Heart right ventricle (tissue), 16 donors: ENCODE results near the gene IFI27. TPM values are rescaled to one million over a fixed set of nuclear protein-coding genes. Genes with fewer than 3 reads are reported as not detected.

Experiments
- ATAC-seq, 8 donors: fragments of 200-7000 bp; cut with Tn5 transposase; one replicate each; pipeline ENCODE4 v1.9.1; 2020; ENCODE audit warnings: mild to moderate bottlenecking in 8 of 8, moderate library complexity in 8 of 8, moderate number of reproducible peaks in 1 of 8
- DNase-seq, 2 donors: peaks; one replicate each; pipeline ENCODE4 v3.0.0-alpha.2; 2020
- H3K27ac ChIP-seq, 10 donors: fragments of 200-600 bp; sonication (generic) in 2 of 10; one replicate each; pipeline versions ENCODE4 v1.5.0 to v1.8.0; 2020 to 2022; ENCODE audit warnings: mild to moderate bottlenecking in 3 of 10
- H3K27me3 ChIP-seq, 7 donors: fragments of 200-600 bp; one replicate each; pipeline ENCODE4 v1.8.0; 2021 to 2022; ENCODE audit warnings: mild to moderate bottlenecking in 2 of 7
- H3K36me3 ChIP-seq, 9 donors: fragments of 200-600 bp; sonication (generic) in 1 of 9; one replicate each; pipeline versions ENCODE4 v1.5.0 to v1.8.0; 2020 to 2022; ENCODE audit warnings: mild to moderate bottlenecking in 2 of 9
- H3K4me1 ChIP-seq, 9 donors: fragments of 200-600 bp; sonication (generic) in 1 of 9; one replicate each; pipeline versions ENCODE4 v1.5.0 to v1.8.0; 2020 to 2022; ENCODE audit warnings: mild to moderate bottlenecking in 4 of 9
- H3K4me3 ChIP-seq, 10 donors: fragments of 200-600 bp; sonication (generic) in 2 of 10; one replicate each; pipeline versions ENCODE4 v1.5.0 to v1.8.0; 2020 to 2022; ENCODE audit warnings: mild to moderate bottlenecking in 7 of 10, moderate library complexity in 2 of 10
- H3K9me3 ChIP-seq, 11 donors: fragments of 200-600 bp in 10 of 11; sonication (generic) in 2 of 11; one replicate each; pipeline versions ENCODE4 v1.5.0 to v1.8.0; 2013 to 2022; ENCODE audit warnings: mild to moderate bottlenecking in 2 of 11, control low read depth in 1 of 11, moderate library complexity in 1 of 11
- CTCF ChIP-seq, 9 donors: fragments of 200-600 bp; sonication (generic) in 2 of 9; IDR thresholded peaks; one replicate each; pipeline versions ENCODE4 v1.5.0 to v1.8.0; 2021 to 2022; ENCODE audit warnings: antibody characterized with exemption in 9 of 9, mild to moderate bottlenecking in 5 of 9, moderate library complexity in 1 of 9
- WGBS, 2 donors: extraction: QIAGEN DNeasy Blood & Tissue Kit; methylation state at CpG; one replicate each; pipeline ENCODE4 v1.1.7; 2013; ENCODE audit warnings: inconsistent platforms in 1 of 2; 5-methylcytosine and 5-hydroxymethylcytosine counted together
- intact Hi-C, 10 donors: fragments of 100-400 bp; cut with DNase I; formaldehyde crosslinking; loops; one replicate each; pipeline versions ENCODE4 v1.11.1 to v1.14.2; 2022
- polyA plus RNA-seq, 2 donors: library from polyadenylated mRNA; stranded (reverse); fragments of 200-250 nt; gene quantifications; one replicate each; pipeline ENCODE4 v1.2.3, GENCODE V29; 2013
- total RNA-seq, 10 donors: library from RNA; stranded (reverse); fragmentation: NEBNext Ultra II Directional in 3 of 10; extraction: Animal tissue kit (Norgen Biotek cat#: 25700) in 3 of 10; gene quantifications; one replicate each; pipeline versions ENCODE4 v1.2.1 to v1.2.4, GENCODE V29; 2021 to 2023
- donor health status: Arrhythmogenic right ventricular cardiomyopathy.
- donor health status: ischemic (EF 13 %, LVEDD 7.1; RV severe dilation, severe dysfunction).
- donor health status: healthy with polysubstance abuse.
- donor health status: DM: no; HTN: yes; CAD: no.
- donor health status: DM: no; HTN: no; CAD: no.
- donor health status: ischemic (EF 25% LVEDD 6.9; RV normal size, moderate dysfunction).
- donor health status: ischemic (EF 25% LVEDD 5.7; RV mildly dilated, moderate dysfunction).
- donor health status: healthy.
- donor health status: DM: yes; HTN: yes; CAD: no.
- donor health status: Ischemic cardiomyopathy.
- donor health status: ischemic (EF 35%, LVEDD 5.7; RV mildly dilated, moderate dysfunction).
- donor health status: nonischemic (EF 11% LVEDD 7.7; RV severe dilation, severe dysfunction).
- donor health status: DM: yes; HTN: yes; CAD: no.
- donor health status: PGD.
- donor health status: ischemic (EF 29% LVEDD 5.4; RV normal size, mild dysfunction).
- donor health status: nonischemic (EF 23%, LVEDD 6.1; RV moderate dilation, normal function).

IFI27 gene
- total and polyA plus RNA-seq, 12 donors = 76.5 to 721 (median 174) TPM

DNA sequence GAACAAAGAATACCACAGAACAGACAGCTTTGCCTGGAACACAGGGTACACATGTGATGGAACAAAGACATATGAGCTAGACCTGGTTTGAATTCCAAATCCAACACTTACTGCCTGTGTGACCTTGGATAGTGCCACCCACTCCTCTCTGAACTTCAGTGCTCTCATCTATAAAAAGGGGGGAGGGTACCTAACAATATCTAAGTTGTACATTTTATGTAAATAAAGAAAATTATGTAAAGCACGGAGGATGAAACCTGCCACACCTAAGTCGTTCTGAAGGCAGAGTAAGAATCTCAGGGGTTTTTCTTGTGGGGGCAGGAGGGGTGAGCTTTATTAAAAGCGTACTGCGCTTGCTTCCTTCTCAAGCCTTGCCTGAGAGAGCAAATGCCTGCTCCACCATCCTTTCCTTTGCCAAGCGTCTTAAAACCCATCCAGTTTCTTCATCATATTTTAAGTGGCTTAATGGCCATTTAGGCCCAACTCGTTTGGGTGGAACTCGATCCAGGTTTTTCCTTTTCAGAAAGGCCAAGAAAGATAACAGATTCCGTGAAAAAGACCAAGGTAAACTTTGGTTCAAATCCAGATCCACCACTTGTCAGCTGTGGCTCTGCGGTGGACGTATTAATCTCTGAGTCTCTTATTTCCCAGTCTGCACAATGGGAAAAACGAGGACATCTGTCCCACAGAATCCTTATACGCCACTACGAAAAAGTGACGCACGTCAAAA is 30.5 kb upstream of the IFI27 start:
- peaks cover 0 to 44% (median 10%) of the 10 kb centered on the region in 9 donors for H3K36me3 ChIP-seq
- H3K4me3 ChIP-seq = peak overlapping the region; percentile 71 to 99 (median 97)
- H3K27me3 ChIP-seq = no peaks in the 10 kb centered on the region
- ATAC-seq (peak in 2 of 8 donors; percentile 29 to 31), DNase-seq (no peak)
- peaks cover 0 to 14% (median 3%) of the 10 kb centered on the region in 11 donors for H3K9me3 ChIP-seq
- intact Hi-C loops = loop anchor here in 5 of 10 donors (2.0 to 5.0 kb wide), 7 partner anchors 29 to 57 kb away; partner anchors contain the start of genes OTUB2 (in 2 of the 5), IFI27 (in 1 of the 5) and IFI27L2 (in 1 of the 5)
- H3K27ac ChIP-seq = peak overlapping the region; percentile 61 to 96 (median 92)
- WGBS, 2 donors = 2 to 3% methylated on average over 15 of the region's 15 CpGs
- TF ChIP-seq CTCF (IDR thresholded peaks at IDR 0.05) = no peak
- peaks cover 10 to 62% (median 57%) of the 10 kb centered on the region in 9 donors for H3K4me1 ChIP-seq

- intact Hi-C loops = loop anchor here in 4 of 10 donors (2.0 to 5.0 kb wide), 5 partner anchors 28 to 56 kb away; partner anchors contain the start of genes OTUB2 (in 2 of the 4), IFI27 (in 1 of the 4) and IFI27L2 (in 1 of the 4)
- ATAC-seq (peak; percentile 99 to 100 (median 100)), DNase-seq (peak; percentile 97)
- Histone ChIP-seq H3K27me3 (no peaks in the 10 kb centered on the region), H3K4me3 (peak within 1 kb of the TSS; percentile 71 to 99 (median 97)), H3K27ac (peak within 1 kb of the TSS; percentile 61 to 96 (median 92)), H3K4me1 (peaks cover 10 to 55% (median 51%) of the 10 kb centered on the region in 9 donors), H3K9me3 (peaks cover 0 to 6% (median 0%) of the 10 kb centered on the region in 11 donors), H3K36me3 (peaks cover 0 to 36% (median 10%) of the 10 kb centered on the region in 9 donors)
- TF ChIP-seq CTCF (IDR thresholded peaks at IDR 0.05) = no peak
- 0 to 1% methylated on average over 77 of the region's 77 CpGs for WGBS, 2 donors
Observed at GRCh38 chr14:94080621-94081385, 29.7 kb upstream of the IFI27 start, which contains the start of the genes DDX24 and IFI27L1. Gene DDX24, minus strand, starts transcription at chr14:94081202. Its CDS starts 1,460 bp downstream, at chr14:94079742. Gene IFI27L1, plus strand, starts transcription at chr14:94081310. Its CDS starts 15,628 bp downstream, at chr14:94096938.

GRCh38 chr14:94081386-94081820 is 29.1 kb upstream of the IFI27 start:
- no peak for TF ChIP-seq CTCF (IDR thresholded peaks at IDR 0.05)
- intact Hi-C loops = loop anchor here in 4 of 10 donors (2.0 to 5.0 kb wide), 5 partner anchors 27 to 56 kb away; partner anchors contain the start of genes OTUB2 (in 2 of the 4), IFI27 (in 1 of the 4) and IFI27L2 (in 1 of the 4)
- DNase-seq (no peak), ATAC-seq (peak in 5 of 8 donors; percentile 1 to 31 (median 9))
- Histone ChIP-seq H3K9me3 (peaks cover 0 to under 1% (median 0%) of the 10 kb centered on the region in 11 donors), H3K27me3 (no peaks in the 10 kb centered on the region), H3K27ac (peak overlapping the region; percentile 61 to 96 (median 92)), H3K4me3 (peak overlapping the region; percentile 71 to 99 (median 97)), H3K36me3 (peaks cover 0 to 30% (median 10%) of the 10 kb centered on the region in 9 donors), H3K4me1 (peaks cover 10 to 49% (median 45%) of the 10 kb centered on the region in 9 donors)
- 0 to 1% methylated on average over 19 of the region's 19 CpGs for WGBS, 2 donors

- intact Hi-C loops = no loop called here
- DNase-seq (no peak), ATAC-seq (no peak)
- Histone ChIP-seq H3K4me3 (no peak overlapping the region), H3K27me3 (no peaks in the 10 kb centered on the region), H3K9me3 (no peaks in the 10 kb centered on the region), H3K36me3 (no peaks in the 10 kb centered on the region), H3K4me1 (no peaks in the 10 kb centered on the region), H3K27ac (no peak overlapping the region)
- 68 to 69% methylated on average over 4 of the region's 4 CpGs for WGBS, 2 donors
- TF ChIP-seq CTCF (IDR thresholded peaks at IDR 0.05) = no peak
Observed at GRCh38 chr14:94087891-94088290, 22.6 kb upstream of the IFI27 start.
